Activated CD4-positive, CD25-positive, alpha-beta regulatory T cell treated with anti-CD3 and anti-CD28 coated beads, Interleukin-2, amount 50 U/mL, for 16 hours (primary cell): ENCODE data around the gene KLK5.
"Not testable (repeated sequence)": the region's sequence is repeated elsewhere in the genome, so short reads cannot be mapped to it uniquely, and the experiment has no call there.

ENCODE experiments used
- DNase-seq: peaks from one replicate; pipeline ENCODE4 v3.0.0-alpha.2; 2020; ENCODE audit warnings: low read depth, low spot score

The KLK5 gene

GRCh38 chr19:50921426-50922316, 31.2 kb downstream of the KLK5 start:
- DNase-seq = no peak

DNA sequence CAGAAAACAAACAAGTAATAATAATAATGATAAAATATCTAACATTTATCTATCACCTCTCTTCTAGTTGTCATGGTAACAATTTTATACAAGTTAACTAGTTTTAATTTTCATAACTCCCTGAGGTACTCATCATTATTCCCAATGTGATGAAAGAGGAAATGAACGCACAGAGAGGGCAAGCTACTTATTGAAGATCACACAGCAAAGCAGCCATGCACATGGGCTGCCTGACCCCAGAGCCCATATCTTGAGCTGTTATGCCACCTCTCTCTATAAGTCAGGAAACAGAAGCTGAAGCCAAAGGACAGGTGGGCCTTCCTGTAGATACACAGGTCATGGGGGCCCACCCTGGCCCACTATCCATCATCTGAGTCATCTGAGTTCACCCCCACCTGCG, 36.8 kb downstream of the KLK5 start:
- DNase-seq = no peak

DNA sequence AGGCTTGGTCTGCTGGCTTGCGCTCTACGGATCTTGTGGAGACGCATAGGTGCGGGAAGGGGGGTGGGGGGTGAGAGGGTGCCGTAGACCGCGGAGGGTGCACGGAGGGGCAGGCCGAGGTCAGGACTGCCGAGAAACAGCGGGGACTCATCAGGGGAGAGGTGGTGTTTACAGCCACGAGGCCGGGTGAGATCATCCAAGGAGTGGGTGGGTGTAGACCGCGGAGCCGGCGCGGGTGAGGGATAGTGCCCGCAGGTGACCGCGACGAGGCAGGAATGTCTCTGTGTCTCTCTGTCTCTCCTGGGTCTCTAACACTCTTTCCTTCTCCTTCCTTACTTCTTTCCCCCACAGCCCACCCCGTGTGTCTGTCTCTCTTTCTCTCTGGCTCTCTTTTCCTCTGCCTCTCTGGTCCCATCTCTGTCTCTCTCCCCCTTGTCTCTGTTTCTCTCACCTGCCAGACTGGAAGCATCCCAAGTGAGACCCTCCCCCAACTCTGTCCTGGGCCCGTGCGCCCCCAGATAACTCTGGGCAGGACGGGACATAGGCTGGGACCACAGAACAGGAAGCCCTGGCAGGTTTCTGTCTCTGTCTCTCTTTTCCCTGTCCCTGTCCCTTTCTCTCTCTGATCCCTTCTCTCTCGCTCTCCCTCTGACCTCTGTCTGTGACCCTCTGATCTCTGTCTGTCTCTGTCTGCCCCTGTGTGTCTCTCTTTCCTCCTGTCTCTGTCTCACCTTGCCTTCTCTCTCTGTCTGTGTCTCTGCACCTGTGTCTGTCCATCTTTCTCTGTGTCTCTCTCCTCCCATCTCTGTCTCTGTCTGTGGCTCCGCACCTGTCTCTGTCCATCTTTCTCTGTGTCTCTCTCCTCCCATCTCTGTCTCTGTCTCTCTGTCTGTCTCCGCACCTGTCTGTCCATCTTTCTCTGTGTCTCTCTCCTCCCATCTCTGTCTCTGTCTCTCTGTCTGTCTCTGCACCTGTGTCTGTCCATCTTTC, 39.8 kb downstream of the KLK5 start:
- DNase-seq = no peak

DNA sequence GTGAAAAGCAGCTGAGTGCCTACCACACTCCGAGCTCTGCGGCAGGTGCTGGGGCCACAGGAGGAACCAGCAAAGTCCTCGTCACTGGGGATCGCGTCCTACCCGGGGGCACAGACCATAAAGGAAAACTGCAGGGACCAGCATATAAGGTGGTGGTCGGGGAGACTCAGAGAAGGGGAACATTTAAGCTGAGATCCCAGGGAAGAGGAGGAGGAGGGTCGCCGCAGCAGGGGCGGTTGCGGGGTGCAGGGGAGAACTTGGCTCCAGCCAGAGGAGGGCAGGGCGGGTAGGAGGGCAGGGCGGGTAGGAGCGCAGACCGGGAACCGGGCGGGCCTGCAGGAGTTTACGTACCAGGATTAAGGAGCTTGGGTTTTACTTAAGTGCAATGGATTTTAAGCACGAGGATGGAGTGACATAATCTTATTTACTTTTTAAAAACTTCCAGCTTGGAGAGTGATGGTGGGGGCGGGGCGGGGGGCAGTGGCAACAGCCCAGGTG, 40.7 kb downstream of the KLK5 start:
- DNase-seq = no peak

DNA sequence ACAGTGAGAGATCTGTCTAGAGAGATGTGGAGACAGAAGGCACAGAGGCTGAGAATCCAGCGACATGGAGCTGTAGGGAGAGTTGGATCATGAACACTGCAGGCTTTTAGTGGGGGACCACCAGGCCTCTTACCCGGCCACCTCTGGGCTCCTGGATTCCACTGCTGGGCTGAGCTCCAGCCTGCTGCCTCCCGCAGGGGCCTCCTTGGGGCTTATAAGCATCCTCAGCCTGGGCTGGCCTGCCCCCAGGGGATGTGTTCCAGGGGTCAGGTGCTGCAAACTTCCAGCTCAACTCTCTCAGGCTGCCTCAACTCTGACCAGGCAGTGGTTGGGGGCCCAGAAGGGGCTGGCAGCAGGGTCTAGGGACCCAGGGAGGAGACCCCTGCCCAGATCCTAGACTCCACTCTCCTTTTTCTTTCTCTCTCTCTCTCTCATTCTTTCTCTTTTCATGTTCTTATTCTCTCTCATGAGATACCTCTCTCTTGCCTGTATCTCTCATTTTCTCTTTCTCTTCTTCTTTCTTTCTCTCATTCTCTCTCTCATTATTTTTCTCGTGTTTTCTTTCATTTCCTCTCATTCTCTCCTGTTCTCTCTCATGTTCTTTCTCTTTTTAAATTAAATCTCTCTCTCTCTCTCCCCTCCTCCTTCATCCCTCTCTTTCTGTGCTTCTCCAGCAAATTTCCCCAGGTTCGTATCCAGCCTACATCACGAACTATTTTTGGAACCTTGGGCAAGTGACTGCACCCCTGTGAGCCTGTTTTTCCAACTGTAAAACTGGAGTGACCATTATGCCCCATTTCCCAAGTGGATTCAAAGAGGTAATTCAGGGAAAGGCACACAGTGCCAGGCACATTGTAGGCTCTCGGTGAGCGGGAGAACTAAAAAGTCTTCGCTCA, 41.4 kb downstream of the KLK5 start, which contains the start of gene KLK4:
TSS of gene KLK4 (minus strand) at position 190 of the 896 bp plus-strand sequence. CDS start 657 bp downstream, outside the sequence.
- DNase-seq = no peak

GRCh38 chr19:50910722-50911121, 42.1 kb downstream of the KLK5 start:
- DNase-seq = no peak

GRCh38 chr19:50909240-50910070, 43.4 kb downstream of the KLK5 start:
- DNase-seq = no peak

DNA sequence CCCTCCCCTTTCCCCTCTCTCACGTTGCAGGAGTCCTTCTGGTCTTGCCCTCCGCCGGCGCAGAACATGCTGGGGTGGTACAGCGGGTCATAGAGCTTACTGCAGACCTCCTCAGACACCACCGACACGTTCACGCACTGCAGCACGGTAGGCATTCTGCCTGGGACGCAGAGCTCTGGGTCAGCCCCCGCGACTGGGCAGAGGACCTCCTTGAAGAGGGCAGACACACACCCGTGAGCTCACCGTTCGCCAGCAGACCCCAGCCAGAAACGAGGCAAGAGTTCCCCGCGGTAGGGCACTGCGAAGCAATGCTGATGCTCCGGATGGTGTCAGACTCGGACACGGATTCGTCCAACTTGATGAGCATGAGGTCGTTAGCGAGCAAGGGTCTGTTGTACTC, 44.5 kb downstream of the KLK5 start:
- no peak for DNase-seq

DNA sequence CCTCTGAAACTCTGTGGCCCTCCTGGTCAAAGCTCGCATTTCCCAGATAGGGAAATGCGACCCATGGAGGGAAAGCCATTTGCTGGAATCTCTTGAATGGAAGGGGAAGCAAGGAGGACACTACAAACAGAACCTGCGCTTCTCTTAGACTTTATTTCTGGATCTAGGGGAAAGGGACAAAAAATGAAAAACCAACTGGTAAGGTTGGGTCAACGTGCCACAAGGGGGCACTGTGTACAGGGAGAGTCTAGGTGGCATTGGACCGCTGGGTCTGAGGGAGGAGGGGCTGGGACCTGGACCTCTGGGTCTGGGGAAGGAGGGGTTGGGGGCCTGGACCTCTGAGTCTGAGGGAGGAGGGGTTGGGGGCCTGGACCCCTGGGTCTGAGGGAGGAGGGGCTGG, 46.6 kb downstream of the KLK5 start:
- no peak for DNase-seq

DNA sequence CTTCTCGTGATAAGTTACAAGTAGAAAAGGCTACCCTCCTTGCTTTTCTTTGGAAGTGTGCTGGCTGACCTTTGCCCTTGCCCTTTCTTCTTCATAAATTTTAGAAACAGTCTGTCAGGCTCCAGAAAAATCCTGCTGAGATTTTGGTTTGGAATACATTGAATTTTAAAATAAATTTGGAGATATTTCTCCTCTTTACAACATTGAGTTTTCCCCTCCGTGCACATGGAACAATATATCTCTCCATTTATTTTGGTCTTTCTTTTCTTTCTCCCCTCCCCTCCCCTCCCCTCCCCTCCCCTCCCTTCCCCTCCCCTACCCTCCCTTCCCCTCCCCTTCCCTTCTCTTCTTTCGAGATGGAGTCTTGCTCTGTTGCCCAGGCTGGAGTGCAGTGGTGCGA, 50.2 kb downstream of the KLK5 start:
- no peak for DNase-seq

DNA sequence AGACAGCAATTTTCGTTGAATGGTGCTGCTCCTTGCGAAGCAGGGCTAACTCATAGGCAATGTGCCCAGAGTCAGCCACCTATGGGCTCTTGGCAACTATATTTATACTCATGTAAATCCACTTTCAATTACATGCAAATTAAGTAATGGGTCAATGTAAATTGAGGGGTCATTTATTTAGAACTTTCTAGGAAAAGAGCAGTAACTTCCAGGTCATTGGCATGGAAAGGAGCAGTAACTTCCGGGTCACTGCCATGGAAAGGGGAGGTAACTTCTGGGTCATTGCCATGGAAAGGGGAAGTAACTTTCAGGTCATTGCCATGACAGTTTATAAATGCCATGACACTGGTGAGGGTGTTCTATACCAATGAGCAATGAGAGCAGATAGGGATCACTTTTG, 53.3 kb downstream of the KLK5 start:
- no peak for DNase-seq

DNA sequence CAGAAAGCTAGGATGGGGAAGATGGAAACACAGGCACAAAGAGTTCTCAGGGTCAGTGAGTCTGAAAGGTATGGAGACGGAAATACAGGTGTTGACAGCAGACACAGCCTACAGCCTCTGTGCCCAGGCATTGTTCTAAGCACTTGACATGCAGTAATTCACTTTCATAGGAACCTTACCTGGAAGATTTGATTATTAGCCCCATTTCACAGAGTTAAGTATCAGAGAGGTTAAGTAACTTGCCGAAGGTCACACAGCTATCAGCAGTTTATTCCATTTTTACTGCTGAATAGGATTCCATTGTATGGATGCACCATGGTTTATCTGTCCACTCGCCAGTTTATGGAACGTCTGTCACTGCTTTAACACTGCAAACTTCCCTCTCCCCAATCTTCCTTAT, 54.8 kb downstream of the KLK5 start:
- no peak for DNase-seq

DNA sequence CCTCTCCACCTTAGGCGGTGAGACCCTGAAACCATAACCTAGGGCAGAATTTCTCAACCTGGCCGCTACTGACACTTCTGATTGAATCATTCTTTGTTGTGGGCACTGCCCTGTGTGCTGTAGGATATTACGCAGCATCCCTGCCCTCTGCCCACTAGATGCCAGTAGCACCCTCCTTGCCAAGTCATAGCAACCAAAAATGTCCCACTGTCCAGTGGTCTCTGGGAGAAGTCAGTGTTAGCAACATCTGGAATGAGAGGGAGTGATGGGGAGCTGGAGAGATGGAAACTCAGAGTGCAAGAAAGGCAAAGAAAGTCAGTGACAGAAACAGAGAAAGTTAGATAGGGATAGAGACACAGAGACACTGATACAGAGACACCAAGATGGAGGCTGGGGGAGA, 55.2 kb downstream of the KLK5 start:
- no peak for DNase-seq

- no peak for DNase-seq
Observed at GRCh38 chr19:50897191-50897607, 55.6 kb downstream of the KLK5 start.

GRCh38 chr19:50896591-50897190, 56.1 kb downstream of the KLK5 start:
- DNase-seq = no peak

GRCh38 chr19:50896089-50896590, 56.7 kb downstream of the KLK5 start:
- not testable (repeated sequence) for DNase-seq

GRCh38 chr19:50894478-50895356, 58.1 kb downstream of the KLK5 start:
- no peak for DNase-seq
